GM10248 (cell line): Measurements from ENCODE around the gene USP10.

Experiments
- CTCF ChIA-PET: fragments of 300-600 bp; sonication (Branson Sonifier 250); formaldehyde crosslinking; extraction: SDS; loops from one replicate; lab custom pipeline; 2021; ENCODE audit warnings: antibody characterized with exemption; lab: Yijun Ruan, JAX
- POLR2A ChIA-PET: fragments of 350-650 bp; sonication (Branson Sonifier 250); formaldehyde crosslinking; extraction: SDS; loops from one replicate; lab custom pipeline; 2020; ENCODE audit warnings: antibody characterized with exemption; lab: Yijun Ruan, JAX
- DNase-seq: peaks from one replicate; pipeline ENCODE4 v3.0.0; 2012; ENCODE audit errors: extremely low spot score
- CTCF ChIP-seq: IDR thresholded peaks from 2 replicates; pipeline ENCODE4 v1.5.1; 2012; ENCODE audit warnings: mild to moderate bottlenecking, low read depth; ENCODE audit errors: extremely low read depth, missing control alignments, control extremely low read depth

USP10 gene

DNA sequence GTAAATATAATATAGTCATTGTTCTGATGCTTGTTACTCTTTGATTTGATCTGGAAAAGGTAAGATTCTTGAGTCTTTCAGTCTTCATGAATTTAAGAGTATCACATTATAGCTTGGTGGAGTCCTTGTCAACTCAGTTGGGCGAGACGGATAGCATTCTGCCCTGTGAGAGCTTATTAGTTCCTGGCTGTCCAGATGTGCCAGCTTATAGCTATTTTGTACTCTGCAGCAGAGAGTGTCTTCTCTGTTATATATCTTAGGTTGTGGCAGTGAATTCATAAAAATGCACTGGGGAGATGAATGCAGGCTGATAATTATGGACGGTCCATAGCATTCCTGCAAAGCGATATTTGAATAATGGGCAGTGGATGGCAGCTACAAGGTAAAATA lies 69.0 kb downstream of the USP10 start:
- CTCF ChIA-PET = interaction anchor here (1.1 to 2.4 kb wide), 7 partner anchors 8 to 202 kb away, joined by 3 to 18 read pairs (median 4); no protein-coding TSS in a partner anchor
- POLR2A ChIA-PET = no interaction called here
- no peak for DNase-seq
- TF ChIP-seq CTCF = no peak

DNA sequence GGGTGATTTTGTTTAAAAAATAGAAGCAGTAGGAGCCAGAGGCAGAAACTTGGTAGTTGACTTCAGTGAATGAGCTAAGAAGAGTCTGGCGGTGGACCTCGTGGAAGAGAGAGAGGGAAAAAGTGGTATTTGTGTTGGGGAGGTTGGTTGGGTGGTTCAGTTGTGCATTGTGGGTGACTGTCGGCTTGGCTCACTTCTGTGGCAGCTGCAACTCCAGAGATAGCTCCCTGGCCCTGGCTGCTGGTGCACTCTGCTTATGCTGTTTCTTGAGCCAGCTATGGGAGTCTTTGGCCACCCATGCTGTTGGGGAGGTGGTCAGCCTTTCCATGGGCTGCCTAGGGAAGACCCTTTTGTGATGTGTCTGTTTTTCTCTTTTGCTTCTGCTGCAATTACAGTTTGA lies 69.6 kb downstream of the USP10 start:
- TF ChIP-seq CTCF = no peak
- DNase-seq = no peak
- ChIA-PET CTCF (interaction anchor here (1.2 to 2.4 kb wide), 6 partner anchors 9 to 202 kb away, joined by 3 to 18 read pairs (median 5); no protein-coding TSS in a partner anchor), POLR2A (no interaction called here)

DNA sequence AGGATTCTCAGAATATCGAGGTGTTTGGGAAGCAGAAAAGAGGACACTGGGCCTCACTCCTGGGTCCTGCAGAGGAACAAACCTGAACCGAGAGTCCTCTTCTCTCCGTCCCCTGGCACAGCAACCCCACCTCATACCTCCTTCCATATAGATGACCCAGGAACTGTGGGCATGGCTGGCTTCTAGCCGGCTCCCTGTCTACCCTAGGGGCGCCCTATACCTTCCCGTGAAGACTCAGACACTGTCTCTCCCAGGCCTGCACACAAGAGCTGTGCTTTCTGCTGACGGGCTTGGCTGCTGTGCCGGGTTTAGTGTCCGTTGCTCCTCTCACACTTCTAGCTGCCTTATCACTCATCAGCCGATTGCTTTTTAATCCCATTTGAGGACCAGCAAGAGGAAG lies 73.5 kb downstream of the USP10 start:
- ChIA-PET CTCF (interaction anchor here (1.3 to 3.7 kb wide), 3 partner anchors 13 to 47 kb away, joined by 3 to 20 read pairs (median 3); no protein-coding TSS in a partner anchor), POLR2A (no interaction called here)
- no peak for DNase-seq
- TF ChIP-seq CTCF = no peak

DNA sequence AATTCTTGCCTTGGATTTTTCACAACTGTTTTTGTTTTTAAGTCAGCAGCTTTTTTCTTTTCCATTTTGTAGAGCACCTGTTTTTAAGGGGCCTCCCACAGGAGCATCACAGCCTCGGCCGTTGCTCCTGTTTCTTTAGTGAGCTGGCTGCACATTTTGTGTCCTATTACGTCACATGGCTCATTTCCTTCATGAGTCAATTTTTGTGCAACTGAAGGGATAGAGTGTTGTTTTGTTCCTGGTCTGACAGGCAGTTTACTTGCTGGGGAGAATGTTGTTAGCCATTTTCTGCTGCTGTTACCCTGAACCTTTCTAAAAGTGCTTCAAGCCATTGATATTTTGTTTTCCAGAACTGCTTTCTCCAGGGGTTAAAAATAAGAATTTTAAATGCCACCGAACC lies 75.0 kb downstream of the USP10 start:
- no peak for TF ChIP-seq CTCF
- no peak for DNase-seq
- CTCF ChIA-PET = no interaction called here
- POLR2A ChIA-PET = no interaction called here

DNA sequence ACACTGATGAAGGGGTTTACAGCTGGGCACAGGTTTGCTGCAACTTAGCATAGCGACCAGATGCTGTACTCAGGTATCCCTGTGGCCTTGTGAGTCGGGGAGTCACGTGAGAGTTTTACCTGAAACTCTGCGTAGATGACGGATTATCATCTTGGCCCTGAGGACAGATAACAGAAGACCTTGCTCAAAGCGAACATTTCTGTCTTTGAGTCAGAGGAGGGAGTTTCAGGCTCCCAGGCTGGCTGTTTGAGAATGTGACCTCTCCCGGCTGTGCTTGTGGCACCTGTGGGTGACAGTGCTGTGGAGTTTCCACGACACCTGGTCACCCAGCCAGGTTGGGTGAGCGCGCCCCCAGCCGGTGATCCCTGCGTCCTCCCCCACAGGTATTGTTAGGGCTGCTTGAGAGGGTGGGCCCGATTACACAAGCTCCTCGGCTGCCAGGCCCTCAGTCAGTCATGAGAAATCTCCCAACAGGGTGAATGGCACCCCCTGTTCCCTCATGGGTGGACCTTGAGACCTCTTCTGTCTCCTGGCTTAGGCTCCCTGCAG lies 75.5 kb downstream of the USP10 start:
- POLR2A ChIA-PET = no interaction called here
- TF ChIP-seq CTCF = no peak
- DNase-seq = no peak
- CTCF ChIA-PET = no interaction called here

DNA sequence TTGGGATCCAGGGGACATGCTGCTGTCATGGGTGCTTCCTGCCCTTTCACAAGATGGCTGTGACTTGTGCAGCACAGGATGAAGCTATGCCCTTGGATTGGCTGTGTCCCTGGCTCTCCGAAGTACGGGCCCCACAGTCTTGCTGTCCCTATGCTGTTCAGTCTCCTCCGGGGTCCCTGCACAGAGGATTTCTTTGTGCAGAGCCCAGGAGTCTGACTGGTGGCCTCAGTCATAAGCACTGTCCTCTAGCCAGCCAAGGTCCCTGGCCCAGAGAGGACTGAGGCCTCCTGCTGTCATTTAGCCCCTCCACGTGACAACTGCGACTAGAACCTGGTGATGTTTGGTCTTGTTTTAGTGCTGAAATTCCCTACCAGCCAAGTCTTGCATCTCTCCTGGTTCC lies 77.6 kb downstream of the USP10 start:
- CTCF ChIA-PET = interaction anchor here (0.9 kb wide), 1 partner anchor 38 kb away, joined by 3 read pairs; no protein-coding TSS in a partner anchor
- no peak for DNase-seq
- POLR2A ChIA-PET = no interaction called here
- no peak for TF ChIP-seq CTCF
